Astrocyte (in vitro differentiated cells and primary cell): ENCODE measurements around the gene TAF6. TPM values are rescaled to one million over a fixed set of nuclear protein-coding genes. Genes with fewer than 3 reads are reported as not detected.
A peak's percentile ranks its signal among the peaks of the same experiment; 100 is the strongest.

Experiments
- DNase-seq: peaks from one replicate; pipeline ENCODE4 v3.0.0-alpha.2; 2010; ENCODE audit warnings: low read depth
- FAIRE-seq: peaks from 2 replicates; lab custom pipeline; 2011; peaks lifted over from hg19 to GRCh38; lab: Jason Lieb, UNC
- H2AFZ ChIP-seq: 2 replicates; pipeline ENCODE4 v1.6.0; 2012; ENCODE audit warnings: low read depth, low read length, inconsistent platforms
- H3K27ac ChIP-seq: 2 replicates; pipeline ENCODE4 v1.5.1; 2011; ENCODE audit warnings: low read depth, low read length, inconsistent platforms
- H3K27me3 ChIP-seq: 2 replicates; pipeline ENCODE4 v1.6.0; 2011; ENCODE audit warnings: low read length, inconsistent platforms; ENCODE audit not compliant: insufficient read depth
- H3K36me3 ChIP-seq: 2 replicates; pipeline ENCODE4 v1.5.1; 2011; ENCODE audit warnings: low read length, inconsistent platforms; ENCODE audit not compliant: insufficient read depth
- H3K4me1 ChIP-seq: 2 replicates; pipeline ENCODE4 v1.5.1; 2011; ENCODE audit warnings: low read length, inconsistent platforms; ENCODE audit not compliant: insufficient read depth
- H3K4me2 ChIP-seq: 2 replicates; pipeline ENCODE4 v1.6.0; 2012; ENCODE audit warnings: low read length, inconsistent platforms
- H3K4me3 ChIP-seq: 2 replicates; pipeline ENCODE4 v1.5.1; 2011; ENCODE audit warnings: low read depth, mild to moderate bottlenecking, low read length, inconsistent platforms; ENCODE audit not compliant: insufficient read depth
- H3K79me2 ChIP-seq: 2 replicates; pipeline ENCODE4 v1.6.0; 2012; ENCODE audit warnings: mild to moderate bottlenecking, low read length, inconsistent platforms; ENCODE audit not compliant: insufficient read depth
- H3K9ac ChIP-seq: 2 replicates; pipeline ENCODE4 v1.6.0; 2012; ENCODE audit warnings: mild to moderate bottlenecking, low read length, inconsistent platforms
- H3K9me3 ChIP-seq: 2 replicates; pipeline ENCODE4 v1.5.1; 2012; ENCODE audit warnings: low read depth, mild to moderate bottlenecking, low read length, inconsistent platforms; ENCODE audit not compliant: insufficient read depth
- H4K20me1 ChIP-seq: 2 replicates; pipeline ENCODE4 v1.6.0; 2012; ENCODE audit warnings: low read length, inconsistent platforms; ENCODE audit not compliant: insufficient read depth
- H3K27ac Mint-ChIP-seq: one replicate; pipeline ENCODE4 v1.8.0; 2021; ENCODE audit warnings: mild to moderate bottlenecking, mixed read lengths; ENCODE audit not compliant: unreplicated experiment
- H3K27me3 Mint-ChIP-seq: one replicate; pipeline ENCODE4 v1.8.0; 2021; ENCODE audit warnings: low read depth, mixed read lengths; ENCODE audit not compliant: unreplicated experiment
- H3K36me3 Mint-ChIP-seq: one replicate; pipeline ENCODE4 v1.8.0; 2021; ENCODE audit warnings: low read depth, mixed read lengths; ENCODE audit not compliant: unreplicated experiment
- H3K4me1 Mint-ChIP-seq: one replicate; pipeline ENCODE4 v1.8.0; 2021; ENCODE audit warnings: low read depth, mixed read lengths; ENCODE audit not compliant: unreplicated experiment
- H3K4me3 Mint-ChIP-seq: one replicate; pipeline ENCODE4 v1.8.0; 2021; ENCODE audit warnings: mild to moderate bottlenecking, moderate library complexity, mixed read lengths; ENCODE audit not compliant: unreplicated experiment
- H3K9me3 Mint-ChIP-seq: one replicate; pipeline ENCODE4 v1.8.0; 2021; ENCODE audit warnings: mild to moderate bottlenecking, mixed read lengths; ENCODE audit not compliant: unreplicated experiment
- EZH2 ChIP-seq: IDR thresholded peaks from 2 replicates; pipeline ENCODE4 v1.6.1; 2012; ENCODE audit warnings: mild to moderate bottlenecking, low read length, inconsistent platforms; ENCODE audit not compliant: insufficient read depth
- total RNA-seq: library from RNA; stranded (reverse); gene quantifications from 2 replicates; pipeline ENCODE4 v1.2.1, GENCODE V29; 2021
- TF ChIP-seq, protein P1 (sequence below): IDR thresholded peaks from 2 replicates; pipeline ENCODE4 v1.5.1; 2011; ENCODE audit warnings: low read depth, mild to moderate bottlenecking, inconsistent platforms, low read length, moderate library complexity; ENCODE audit not compliant: insufficient read depth

Gene TAF6
- total RNA-seq, 1 donor from 2014 or later: 47.0 TPM

DNA sequence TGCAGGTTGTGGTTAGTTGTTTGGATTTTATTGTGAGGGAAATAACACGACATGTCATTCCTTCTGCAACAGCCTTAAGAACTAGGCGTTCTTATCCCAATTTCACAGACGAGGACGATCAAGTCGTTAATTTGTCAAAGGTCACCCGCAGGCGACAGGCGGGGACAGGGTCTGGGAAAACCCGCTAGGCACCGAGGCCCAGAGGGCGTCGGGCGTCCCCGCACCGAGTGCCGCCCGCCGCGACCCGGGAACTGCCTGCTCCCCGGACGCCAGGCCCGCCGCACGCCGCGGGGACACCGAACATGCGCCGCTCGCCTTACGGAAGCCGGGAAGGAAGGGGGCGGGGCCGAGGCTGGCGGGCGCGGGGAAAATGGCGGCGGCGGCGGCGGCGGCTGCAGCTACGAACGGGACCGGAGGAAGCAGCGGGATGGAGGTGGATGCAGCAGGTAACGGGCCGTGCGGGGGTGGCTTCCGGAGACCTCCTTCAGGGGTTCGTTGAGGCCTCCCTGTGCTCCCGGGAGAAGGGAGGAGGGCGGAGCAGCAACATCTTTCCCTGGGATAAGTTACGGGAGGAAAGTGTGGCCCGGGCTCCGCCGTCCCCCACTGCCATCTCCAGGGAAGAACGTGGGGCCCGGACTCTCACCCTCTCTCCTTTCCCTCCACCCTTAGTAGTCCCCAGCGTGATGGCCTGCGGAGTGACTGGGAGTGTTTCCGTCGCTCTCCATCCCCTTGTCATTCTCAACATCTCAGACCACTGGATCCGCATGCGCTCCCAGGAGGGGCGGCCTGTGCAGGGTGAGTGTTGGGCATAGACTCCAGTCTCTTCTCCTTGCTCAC is 30.3 kb downstream of the TAF6 start, which contains the start of gene COPS6:
Gene COPS6, plus strand, starts transcription at position 349 of the 837 bp plus-strand sequence. Its CDS starts 22 bp downstream, at position 371.
- peaks cover 11% of the 10 kb centered on the region for H3K4me1 Mint-ChIP-seq
- DNase-seq (peak; percentile 58), FAIRE-seq (no peak)
- peak within 1 kb of the TSS; percentile 84 for H3K27ac ChIP-seq
- H3K79me2 ChIP-seq: peaks cover 52% of the 10 kb centered on the region
- H3K9ac ChIP-seq: peak within 1 kb of the TSS; percentile 97
- no peaks in the 10 kb centered on the region for H3K27me3 Mint-ChIP-seq
- peaks cover 34% of the 10 kb centered on the region for H4K20me1 ChIP-seq
- no peak for TF ChIP-seq EZH2
- TF ChIP-seq, protein P1, sequence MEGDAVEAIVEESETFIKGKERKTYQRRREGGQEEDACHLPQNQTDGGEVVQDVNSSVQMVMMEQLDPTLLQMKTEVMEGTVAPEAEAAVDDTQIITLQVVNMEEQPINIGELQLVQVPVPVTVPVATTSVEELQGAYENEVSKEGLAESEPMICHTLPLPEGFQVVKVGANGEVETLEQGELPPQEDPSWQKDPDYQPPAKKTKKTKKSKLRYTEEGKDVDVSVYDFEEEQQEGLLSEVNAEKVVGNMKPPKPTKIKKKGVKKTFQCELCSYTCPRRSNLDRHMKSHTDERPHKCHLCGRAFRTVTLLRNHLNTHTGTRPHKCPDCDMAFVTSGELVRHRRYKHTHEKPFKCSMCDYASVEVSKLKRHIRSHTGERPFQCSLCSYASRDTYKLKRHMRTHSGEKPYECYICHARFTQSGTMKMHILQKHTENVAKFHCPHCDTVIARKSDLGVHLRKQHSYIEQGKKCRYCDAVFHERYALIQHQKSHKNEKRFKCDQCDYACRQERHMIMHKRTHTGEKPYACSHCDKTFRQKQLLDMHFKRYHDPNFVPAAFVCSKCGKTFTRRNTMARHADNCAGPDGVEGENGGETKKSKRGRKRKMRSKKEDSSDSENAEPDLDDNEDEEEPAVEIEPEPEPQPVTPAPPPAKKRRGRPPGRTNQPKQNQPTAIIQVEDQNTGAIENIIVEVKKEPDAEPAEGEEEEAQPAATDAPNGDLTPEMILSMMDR: no peak
- no peaks in the 10 kb centered on the region for H3K9me3 Mint-ChIP-seq
- no peaks in the 10 kb centered on the region for H3K9me3 ChIP-seq
- peak within 1 kb of the TSS; percentile 94 for H3K4me2 ChIP-seq
- H2AFZ ChIP-seq: peak within 1 kb of the TSS; percentile 89
- peak within 1 kb of the TSS; percentile 84 for H3K27ac Mint-ChIP-seq
- H3K4me1 ChIP-seq: peaks cover 57% of the 10 kb centered on the region
- H3K4me3 ChIP-seq: peak within 1 kb of the TSS; percentile 93
- no peaks in the 10 kb centered on the region for H3K27me3 ChIP-seq
- H3K4me3 Mint-ChIP-seq: peak within 1 kb of the TSS; percentile 95
- H3K36me3 Mint-ChIP-seq: peaks cover 19% of the 10 kb centered on the region
- peaks cover 37% of the 10 kb centered on the region for H3K36me3 ChIP-seq

DNA sequence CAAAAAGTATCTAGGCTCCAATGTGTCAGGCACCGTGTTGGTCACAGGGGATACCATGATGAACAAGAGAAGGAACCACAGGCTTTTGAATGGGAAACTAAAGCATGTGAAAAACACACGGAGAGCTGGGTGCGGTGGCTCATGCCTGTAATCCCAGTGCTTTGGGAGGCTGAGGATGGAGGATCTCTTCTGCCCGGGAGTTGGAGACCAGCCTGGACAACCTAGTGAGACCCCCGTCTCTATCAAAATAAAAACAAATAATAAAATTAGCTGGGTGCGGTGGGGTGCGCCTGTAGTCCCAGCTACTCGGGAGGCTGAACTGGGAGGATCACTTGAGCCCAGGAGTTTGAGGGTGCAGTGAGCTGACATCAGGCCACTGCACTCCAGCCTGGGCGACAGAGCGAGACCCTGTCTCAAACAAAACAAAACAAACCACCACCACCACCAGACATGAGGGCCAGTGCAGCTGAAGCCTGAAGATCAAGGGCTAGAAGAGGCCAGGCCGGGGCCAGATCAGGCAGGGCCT is 31.0 kb downstream of the TAF6 start:
- no peaks in the 10 kb centered on the region for H3K27me3 ChIP-seq
- H3K9ac ChIP-seq: peak overlapping the region; percentile 97
- TF ChIP-seq, protein P1: no peak
- peaks cover 52% of the 10 kb centered on the region for H3K4me1 ChIP-seq
- H4K20me1 ChIP-seq: peaks cover 28% of the 10 kb centered on the region
- Mint-ChIP-seq H3K36me3 (peaks cover 16% of the 10 kb centered on the region), H3K4me3 (peak overlapping the region; percentile 95), H3K9me3 (no peaks in the 10 kb centered on the region), H3K27ac (peak overlapping the region; percentile 44), H3K4me1 (peaks cover 11% of the 10 kb centered on the region), H3K27me3 (no peaks in the 10 kb centered on the region)
- peak overlapping the region; percentile 94 for H3K4me2 ChIP-seq
- H3K9me3 ChIP-seq: no peaks in the 10 kb centered on the region
- H2AFZ ChIP-seq: peak overlapping the region; percentile 77
- FAIRE-seq: no peak
- peak overlapping the region; percentile 93 for H3K4me3 ChIP-seq
- DNase-seq: no peak
- peaks cover 45% of the 10 kb centered on the region for H3K79me2 ChIP-seq
- H3K27ac ChIP-seq: peak overlapping the region; percentile 84
- peaks cover 30% of the 10 kb centered on the region for H3K36me3 ChIP-seq
